Hematopoietic multipotent progenitor cell treated with erythropoietin and hydrocortisone succinate and interleukin-3 and kit ligand, for 15 days (in vitro differentiated cells): ENCODE results near the gene ANO10.
"Not testable (repeated sequence)": the region's sequence is repeated elsewhere in the genome, so short reads cannot be mapped to it uniquely, and the experiment has no call there.

Source experiments
- DNase-seq: peaks from one replicate; pipeline ENCODE4 v3.0.0-alpha.2; 2015; ENCODE audit warnings: low spot score

ANO10 gene

DNA sequence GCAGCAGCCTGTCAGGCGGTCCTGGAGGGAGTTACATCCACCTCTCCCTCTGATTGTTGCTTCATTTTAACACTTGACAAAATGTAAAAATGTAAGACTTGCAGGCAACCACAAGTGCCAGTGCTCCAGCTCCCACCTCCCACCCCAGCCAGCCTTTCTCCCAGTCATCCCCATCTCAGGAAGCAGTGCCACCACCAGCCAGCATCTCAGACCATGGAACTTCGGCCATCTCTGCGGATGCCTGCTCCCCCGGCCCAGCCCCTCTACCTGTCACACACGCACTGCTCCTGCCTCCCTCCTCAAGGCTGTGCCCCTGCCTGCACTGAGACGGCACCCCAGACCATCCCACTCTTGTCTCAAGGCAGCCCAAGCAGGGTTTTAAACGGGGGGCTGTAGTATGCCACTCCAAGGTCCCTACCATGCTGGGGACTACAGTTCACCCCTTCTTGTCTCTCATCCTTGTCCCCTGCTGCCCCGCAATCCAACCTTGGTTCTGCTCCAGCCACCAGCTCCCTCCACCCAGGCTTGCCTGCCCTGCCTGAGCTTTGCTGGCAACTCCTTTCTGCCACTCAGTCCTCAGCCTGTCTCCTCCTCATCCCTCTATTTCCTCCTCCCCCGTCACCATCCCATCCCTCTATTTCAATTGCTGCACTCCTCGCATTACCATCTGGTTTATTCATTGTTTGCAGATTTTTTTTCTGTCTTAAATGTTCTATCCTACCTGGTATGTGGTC is 249.6 kb downstream of the ANO10 start:
- no peak for DNase-seq

DNA sequence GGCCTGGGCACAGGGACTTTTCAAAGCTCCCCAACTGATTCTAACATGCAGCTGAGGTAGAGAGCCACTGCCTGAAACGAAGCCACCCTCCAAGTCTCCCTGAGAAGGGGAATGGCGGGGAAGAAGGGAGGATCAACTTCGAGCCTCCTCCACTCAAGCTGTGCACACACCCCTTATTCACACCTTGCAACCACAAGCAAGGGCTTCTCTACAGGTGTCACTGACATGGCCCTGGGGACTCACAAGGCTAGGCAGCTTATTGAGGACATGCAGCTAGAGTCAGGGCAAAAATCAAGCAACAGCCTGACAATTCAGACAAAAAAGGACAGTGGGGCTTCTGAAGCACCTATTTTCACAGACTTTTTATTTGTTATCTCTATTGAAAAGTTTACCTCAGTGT is 250.3 kb downstream of the ANO10 start:
- DNase-seq: no peak

DNA sequence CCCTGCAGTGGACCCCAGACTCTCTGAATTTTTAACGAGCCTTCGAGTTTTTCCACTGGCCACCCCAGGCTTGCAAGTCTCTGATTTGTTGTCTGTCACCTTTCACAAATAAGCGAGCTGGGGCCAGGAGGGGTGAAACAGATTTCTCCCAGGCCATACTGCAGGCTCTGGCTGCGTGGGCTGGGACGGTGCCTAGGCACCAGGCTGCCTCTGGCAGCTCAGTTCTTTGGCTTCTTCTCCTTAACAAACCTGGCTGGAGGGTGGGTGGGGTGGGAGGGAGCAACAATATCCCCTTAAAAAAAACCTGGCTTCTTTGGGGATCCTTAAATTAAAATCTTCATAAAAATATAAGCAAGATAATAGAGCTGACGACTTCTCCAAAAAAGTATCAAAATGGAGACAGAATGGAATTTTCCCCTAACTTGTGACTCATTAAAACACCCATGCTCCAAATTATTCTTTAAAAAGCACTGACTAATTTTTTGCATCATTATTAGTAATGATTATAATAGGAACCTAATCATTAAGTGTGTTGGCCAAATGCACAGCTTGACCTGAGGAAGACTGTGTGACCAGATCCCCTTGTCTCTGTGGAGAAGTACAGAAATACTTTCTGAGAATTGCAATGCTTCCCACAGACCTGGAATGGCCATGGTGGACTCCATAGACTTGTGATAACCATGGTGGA is 251.4 kb downstream of the ANO10 start:
- DNase-seq: no peak

DNA sequence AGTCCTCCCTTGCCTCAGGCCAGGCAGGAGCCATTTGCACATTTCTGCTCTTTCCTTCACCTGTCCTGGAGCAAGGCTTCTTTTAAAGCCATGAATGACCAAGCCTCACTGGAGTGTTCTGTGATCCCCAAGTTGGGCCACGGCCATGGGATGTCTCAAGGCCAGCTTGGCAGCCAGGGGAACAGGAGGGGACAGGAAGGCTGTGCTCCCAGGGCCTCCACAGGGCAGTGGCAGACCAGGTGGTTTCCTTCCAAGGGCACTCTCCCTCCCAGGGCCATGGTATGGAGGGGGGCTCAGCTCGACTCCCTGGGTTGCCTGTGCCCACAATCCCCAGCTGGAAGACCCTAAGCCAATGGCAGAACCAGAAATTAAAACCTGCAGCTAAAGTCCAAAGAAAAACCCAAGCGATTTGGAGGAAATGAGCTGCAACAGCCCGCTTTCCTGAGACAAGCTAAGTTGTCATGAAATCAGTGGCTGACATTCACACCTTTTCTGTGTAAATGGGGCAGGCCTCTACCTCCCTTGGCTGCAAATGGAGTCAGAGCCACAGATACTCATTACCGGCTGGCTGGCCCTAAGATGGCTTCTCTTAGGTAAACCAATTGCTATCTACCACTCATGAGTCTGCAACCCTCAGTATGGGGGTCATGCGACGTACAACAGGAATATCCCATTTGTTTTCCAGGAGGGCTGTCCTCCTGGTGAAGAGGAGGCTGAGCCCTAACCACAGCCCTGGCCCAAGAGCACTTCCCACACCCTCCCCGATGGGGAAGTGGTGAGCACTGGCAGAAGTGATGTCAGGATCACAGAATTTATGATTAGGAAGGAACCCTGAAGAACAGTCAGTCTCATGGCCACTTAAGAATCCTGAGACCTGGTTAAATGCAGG is 252.2 kb downstream of the ANO10 start:
- no peak for DNase-seq

DNA sequence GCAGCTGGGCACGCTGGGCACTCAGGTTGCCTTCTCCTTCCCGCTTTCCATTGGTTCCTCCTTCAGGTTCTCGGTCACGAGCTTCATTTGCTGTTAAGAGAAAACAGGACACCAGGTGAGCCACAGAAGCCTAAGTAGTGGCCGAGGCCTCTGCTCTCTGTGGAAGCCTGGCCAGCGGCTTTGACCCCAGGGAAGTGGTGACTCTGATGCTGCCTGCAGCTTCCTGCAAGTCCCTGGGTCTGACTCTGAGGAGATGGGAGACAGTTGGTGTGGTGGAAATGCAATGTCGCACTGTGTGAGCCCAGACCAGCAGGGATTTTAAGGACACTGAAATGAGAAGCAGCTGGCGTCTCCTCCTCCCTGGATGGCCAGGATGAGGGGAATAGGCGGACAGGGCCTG is 254.9 kb downstream of the ANO10 start:
- no peak for DNase-seq

DNA sequence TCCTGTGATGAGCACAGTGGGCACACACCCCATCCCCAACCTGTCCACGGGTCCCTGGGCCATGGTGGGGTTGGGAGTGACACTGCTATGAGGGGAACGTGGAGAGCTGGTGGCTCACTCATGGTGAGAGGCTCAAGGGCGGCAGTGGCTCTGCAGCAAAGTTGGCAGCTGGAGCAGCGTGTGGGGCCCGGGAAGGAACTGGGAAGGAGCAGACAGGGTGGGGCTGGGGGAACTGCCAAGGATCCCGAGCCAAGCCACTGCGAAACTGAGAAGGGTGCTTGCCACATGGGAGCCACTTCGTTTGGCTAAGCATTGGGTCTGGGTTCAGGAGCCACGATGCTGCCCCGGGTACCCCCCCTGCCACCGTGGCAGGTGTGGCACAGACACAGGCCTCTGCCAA is 255.3 kb downstream of the ANO10 start:
- DNase-seq: no peak

DNA sequence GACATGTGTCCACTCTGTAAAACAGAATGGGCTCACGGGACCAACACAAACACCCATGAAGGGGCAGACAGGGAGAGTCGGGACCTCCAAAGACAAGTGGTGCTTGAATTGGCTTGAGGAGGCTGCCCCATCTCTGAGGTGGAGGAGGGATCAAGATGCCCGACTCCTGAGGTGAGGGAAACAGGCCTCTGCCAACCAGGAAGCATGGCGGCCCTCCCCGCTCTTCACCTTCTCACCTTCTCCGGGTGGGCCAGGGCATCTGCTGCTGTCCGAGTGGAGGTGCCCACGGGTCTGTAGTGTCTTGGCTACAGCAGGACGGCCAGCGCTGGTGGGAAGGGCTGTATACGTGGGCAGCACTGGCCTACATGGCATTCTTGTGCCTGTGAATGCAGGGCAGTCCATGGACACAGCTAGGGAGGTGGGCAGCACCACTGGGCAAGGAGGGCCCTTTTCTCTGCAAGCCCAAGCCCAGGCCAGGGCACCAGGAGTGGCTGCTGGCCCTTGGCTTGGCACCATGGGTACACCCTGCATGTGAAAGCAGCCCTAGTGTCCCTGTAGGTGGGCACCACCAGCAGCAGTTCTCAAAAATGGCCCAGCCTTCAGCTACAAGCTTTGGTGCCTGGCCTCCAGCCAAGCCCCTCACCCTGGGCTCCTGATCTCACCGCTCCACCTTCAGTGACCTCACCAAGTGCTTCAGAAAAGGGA is 256.1 kb downstream of the ANO10 start:
- DNase-seq: no peak

DNA sequence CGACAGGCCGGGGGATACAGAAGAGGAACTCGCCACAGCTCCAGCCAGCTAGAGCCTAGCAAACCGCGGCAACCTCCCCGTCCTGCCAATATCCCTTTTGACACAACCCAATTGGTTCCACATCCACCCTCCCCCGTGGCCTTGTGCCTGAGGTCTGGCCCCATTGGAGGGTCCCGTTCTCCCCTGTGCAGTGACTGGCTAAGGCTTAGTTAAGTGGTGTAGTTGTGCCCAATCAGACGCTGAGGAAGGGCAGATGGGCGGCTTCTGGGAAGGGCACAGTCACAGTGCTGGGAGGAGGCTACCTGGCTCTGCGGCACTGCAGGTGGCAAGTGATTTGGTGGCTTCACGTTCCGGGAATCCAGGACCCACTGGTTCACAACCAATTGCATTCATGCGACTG is 256.9 kb downstream of the ANO10 start:
- no peak for DNase-seq

DNA sequence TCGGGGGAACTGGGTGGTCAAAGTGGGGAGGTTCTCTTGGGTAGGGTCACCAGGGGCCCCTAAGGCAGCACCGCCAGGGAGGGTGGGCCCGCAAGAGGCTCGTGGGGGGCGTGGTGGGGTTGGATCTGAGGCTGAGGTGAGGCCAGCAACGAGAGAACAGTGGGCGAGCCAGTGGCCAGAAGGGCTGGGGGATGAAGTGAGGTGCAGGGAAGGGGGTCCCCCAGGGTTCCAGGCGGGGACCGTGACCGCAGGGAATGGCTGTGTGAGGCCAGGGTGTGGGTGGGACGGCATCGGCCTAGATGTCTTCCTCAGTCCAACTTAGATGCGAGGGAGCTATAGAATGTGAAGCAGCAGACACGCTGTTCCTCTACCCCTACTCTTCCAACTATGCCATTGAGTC is 257.3 kb downstream of the ANO10 start:
- DNase-seq: no peak

DNA sequence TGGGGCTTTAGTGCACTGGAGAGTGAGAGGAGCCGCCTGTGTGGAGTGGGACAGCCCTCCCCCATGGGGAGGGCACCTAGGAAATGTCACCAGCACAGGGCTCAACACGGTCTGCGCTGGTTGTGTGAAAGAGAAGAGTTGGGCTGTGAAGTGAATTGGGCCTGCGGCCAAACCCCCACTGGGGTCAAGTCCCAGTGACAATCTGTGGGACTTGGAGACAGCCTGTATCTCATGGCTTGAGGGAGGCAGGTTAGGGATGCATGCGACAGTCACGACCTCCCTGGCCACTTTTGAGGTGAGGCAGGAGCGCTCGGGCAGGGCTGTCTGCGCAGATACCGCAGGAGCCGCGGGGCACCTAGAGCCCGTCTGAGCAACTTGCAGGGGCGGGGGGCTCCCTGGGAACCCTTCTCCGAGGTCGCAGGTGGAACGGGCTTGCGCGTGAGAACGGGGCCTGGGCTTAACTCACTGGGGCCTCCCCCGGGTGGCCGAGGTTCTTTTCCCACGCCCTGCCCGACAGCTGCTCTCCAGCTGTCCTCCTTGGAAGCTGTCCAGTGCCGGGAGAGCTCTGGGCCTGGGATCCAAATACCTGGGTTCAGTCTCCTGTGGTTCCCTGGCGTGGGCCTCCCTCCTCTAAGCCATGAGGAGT is 258.1 kb downstream of the ANO10 start:
- DNase-seq: no peak

DNA sequence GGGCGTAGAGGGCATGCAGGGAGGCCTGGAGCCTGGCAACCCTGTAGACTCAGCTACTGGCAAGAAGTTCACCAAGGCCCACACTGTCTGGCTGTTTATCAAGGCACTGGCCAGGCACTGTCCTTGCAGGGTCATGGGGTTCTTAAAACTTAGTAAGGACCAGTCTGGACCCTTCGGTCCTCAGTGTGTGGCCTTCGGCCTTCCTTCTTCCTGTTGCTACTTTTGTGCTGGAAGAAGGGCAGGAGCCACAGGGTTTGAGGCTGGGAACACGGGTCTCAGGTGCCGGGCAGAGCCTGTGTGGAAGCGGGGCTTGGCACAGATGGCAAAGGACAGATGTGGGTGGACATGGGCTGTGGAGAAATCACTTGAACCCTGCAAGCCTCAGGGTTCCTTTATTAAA is 258.9 kb downstream of the ANO10 start:
- DNase-seq: no peak

DNA sequence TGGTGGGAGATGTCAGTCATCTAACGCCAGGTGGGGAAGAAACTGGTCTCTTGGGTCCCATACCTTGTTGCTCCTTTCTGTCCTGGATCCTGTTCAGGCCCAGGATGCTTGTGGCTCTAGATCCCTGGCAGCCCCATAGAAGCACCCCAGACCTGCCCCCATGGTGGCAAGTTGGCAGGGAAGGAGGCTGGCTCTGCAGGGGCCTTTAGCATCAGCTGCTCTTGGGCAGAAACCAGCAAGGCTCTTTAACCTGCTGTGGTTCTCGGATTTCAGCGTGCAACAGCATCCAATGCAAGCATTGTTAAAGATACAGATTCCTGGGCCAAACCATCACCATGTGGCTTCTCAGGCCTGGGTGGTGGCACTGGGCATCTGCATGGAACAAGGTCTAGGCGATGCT is 259.6 kb downstream of the ANO10 start:
- no peak for DNase-seq

DNA sequence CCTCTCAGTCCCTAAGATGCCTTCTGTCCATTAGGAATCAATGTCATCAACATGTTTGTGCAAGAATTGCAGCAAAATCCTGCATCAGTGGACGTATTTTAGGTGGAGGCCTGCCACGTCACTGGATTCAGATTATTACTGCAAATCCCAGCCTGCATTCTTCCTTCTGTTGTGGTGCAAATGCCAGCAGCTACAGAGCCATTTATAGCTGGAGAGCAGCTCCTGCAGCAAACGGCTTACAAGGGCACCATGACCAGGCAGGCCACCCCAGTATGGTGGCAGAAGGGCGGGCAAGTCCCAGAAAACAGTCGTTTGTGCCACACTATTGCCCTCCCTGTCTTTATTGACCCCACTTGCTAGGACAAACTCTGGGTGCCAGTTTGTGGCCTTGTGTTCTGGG is 260.7 kb downstream of the ANO10 start:
- DNase-seq: no peak

DNA sequence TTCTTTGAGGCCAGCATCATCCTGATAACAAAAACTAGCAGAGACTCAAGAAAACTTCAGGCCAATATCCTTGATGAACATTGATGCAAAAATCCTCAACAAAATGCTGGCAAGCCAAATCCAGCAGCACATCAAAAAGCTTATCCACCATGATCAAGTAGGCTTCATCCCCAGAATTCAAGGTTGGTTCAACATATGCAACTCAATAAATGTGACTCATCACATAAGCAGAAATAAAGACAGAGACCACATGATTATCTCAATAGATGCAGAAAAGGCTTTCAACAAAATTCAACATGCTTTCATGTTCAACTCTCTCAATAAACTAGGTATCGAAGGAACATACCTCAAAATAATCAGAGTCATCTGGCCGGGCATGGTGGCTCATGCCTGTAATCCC is 265.8 kb downstream of the ANO10 start:
- DNase-seq: not testable (repeated sequence)

DNA sequence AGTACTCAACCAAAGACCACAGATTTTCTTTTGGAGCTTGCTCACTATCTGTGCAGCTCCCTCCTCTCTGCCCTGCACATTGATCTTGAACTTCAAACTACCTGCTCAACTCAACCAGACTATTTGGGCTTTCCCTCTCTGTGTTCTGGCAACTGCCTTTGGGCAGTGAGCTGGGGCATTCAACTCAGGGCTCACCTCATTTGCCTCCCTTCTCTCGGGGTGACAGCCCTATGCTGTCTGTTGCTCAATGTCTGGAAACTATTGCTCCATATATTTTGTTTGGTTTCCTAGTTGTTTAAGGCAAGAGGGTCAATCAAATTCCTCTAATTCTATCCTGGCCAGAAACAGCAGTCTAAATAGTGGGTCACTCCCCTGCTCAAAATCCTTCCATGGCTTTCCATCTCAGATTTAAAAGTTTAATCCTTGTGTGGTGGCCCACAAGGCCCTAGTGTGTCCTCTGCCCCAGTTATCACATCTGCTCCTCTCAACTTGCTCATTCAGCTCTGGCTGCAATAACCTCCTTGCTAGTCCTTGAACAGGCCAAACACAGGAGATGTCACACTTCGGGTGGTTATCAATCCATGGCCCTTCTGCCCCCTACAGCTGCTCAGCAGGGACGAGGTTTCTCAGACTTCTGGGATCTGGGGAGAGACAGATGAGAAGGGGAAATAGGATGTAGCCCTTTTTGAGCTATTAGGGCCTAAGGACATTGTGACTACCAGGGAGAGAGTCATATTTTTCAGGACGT is 267.7 kb downstream of the ANO10 start:
- DNase-seq: no peak

DNA sequence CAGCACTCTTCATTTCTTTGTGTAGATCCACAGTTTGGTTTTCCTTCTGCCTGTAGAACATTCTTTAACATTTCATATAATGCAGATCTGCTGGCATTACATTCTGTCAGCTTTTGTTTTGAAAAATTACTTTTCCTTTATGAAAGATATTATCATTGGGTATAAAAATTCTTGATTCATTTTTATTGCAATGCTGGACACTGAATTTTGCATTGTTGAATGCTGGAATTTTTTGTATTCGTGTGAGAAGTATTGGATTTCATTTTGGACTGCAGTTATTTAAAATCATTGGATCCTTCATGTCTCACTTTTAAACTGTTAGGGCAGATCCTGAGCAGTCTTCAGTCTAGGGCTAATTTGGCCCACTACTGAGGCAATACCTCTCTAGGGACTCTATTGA is 268.4 kb downstream of the ANO10 start:
- no peak for DNase-seq

DNA sequence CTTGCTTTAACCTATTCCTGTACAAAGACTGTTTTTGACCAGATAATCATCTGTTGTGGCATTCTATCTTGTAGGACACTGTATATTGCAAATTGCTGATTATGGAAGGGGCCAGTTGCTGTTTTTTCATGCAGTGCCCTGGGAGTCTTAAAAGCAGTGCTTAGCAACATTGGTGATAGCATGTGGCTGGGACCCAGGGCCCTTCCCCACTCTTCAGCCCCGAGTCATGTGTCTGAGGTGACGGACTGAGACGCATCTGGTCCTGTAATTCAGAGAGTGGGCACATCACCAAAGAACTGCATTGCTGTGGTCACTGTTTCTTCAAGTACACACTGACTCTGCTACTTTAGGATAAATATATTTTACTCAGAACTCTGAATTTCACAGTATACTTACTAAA is 272.1 kb downstream of the ANO10 start:
- DNase-seq: no peak

DNA sequence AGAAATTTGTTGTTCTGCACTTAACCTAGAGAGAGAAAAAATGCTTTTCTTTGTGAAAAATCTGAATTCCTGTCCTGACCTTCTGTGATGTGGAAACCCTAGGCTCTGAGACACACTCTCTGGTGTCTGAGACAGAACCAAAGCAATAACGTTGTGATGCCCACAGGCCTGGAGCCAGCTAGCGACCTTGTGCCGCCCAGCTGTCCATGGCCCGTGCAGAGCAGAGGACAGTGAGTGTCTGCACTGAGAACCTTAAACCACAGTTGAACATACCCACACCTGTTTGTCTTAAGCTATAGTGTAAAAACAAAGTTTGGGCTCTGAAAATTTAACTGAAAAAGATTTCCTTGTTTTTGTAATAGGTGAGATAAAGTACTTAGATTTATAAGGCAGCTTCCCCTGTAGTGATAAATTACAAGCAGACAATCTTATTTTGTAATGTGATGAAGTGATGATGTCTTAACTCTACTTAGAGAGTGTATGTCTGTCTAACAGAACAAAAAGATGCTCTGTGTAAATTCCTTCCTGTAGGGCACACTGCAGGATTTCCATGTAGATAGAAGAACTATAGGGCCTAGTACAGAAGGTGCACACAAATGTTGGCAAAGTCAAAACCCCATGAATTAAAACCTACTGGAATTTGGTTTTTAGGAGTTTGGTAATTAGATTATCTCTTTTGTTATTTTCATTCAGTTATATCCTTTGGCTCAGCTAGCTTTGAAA is 272.8 kb downstream of the ANO10 start:
- DNase-seq: no peak

DNA sequence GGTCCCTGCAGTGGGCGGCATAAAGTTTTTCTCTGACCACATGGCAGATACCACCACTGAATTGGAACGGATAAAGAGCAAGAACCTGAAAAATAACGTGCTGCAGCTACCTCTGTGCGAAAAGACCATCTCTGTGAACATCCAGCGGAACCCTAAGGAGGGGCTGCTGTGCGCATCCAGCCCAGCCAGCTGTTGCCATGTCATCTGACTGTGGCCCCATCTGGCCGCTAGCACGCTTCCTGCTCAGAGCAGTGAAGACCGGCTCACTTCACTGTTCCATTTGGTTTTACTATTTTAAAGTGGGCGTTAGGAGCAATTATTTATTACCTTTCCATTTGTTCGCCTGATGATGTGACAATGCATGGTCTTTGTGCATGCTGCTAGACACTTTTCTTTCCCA is 273.5 kb downstream of the ANO10 start:
- DNase-seq: no peak

DNA sequence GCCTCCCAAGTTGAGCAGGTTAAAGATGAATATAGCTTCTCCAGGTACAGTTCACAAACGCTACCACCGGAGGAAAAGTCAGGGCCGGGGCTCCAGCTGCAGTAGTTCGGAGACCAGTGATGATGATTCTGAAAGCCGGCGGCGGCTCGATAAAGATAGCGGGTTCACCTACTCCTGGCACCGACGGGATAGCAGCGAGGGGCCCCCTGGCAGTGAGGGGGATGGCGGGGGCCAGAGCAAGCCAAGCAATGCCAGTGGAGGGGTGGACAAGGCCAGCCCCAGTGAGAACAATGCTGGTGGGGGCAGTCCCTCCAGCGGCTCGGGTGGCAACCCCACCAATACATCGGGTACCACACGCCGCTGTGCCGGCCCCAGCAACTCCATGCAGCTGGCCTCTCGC is 274.0 kb downstream of the ANO10 start:
- DNase-seq: no peak
